SK-N-DZ (cell line): ENCODE measurements around the gene MUC5B.
"Not testable (repeated sequence)": the region's sequence is repeated elsewhere in the genome, so short reads cannot be mapped to it uniquely, and the experiment has no call there.

Experiments
- DNase-seq: peaks from one replicate; pipeline ENCODE4 v3.0.0-alpha.2; 2015; ENCODE audit warnings: low spot score

MUC5B gene

GRCh38 chr11:1188451-1189130, 34.3 kb upstream of the MUC5B start:
- DNase-seq = not testable (repeated sequence)

GRCh38 chr11:1189816-1190215, 33.0 kb upstream of the MUC5B start:
- not testable (repeated sequence) for DNase-seq

GRCh38 chr11:1191786-1192470, 30.9 kb upstream of the MUC5B start:
- DNase-seq = not testable (repeated sequence)

GRCh38 chr11:1192741-1193325, 30.0 kb upstream of the MUC5B start:
- no peak for DNase-seq

GRCh38 chr11:1193326-1194230, 29.3 kb upstream of the MUC5B start:
- DNase-seq = no peak

- DNase-seq = no peak
These were observed 28.5 kb upstream of the MUC5B start for GRCh38 chr11:1194231-1194976.

GRCh38 chr11:1194977-1195681, 27.7 kb upstream of the MUC5B start:
- DNase-seq = no peak

GRCh38 chr11:1195682-1196515, 27.0 kb upstream of the MUC5B start:
- no peak for DNase-seq

GRCh38 chr11:1196516-1197391, 26.1 kb upstream of the MUC5B start:
- no peak for DNase-seq

- no peak for DNase-seq
These were observed 25.4 kb upstream of the MUC5B start for GRCh38 chr11:1197431-1197885.

GRCh38 chr11:1197886-1198560, 24.8 kb upstream of the MUC5B start:
- no peak for DNase-seq

- DNase-seq = no peak
These were observed 24.2 kb upstream of the MUC5B start for GRCh38 chr11:1198561-1199240.

GRCh38 chr11:1199241-1199750, 23.6 kb upstream of the MUC5B start:
- no peak for DNase-seq

- DNase-seq = no peak
These were observed 22.9 kb upstream of the MUC5B start for GRCh38 chr11:1199751-1200610.

- DNase-seq = no peak
These were observed 22.2 kb upstream of the MUC5B start for GRCh38 chr11:1200611-1201191.
